Activated T-cell treated with anti-CD3 and anti-CD28 coated beads, Interleukin-2, amount 50 U/mL, for 72 hours (primary cell): ENCODE results near the gene AP1G2. TPM values are rescaled to one million over a fixed set of nuclear protein-coding genes. Genes with fewer than 3 reads are reported as not detected.
"Not testable (repeated sequence)": the region's sequence is repeated elsewhere in the genome, so short reads cannot be mapped to it uniquely, and the experiment has no call there.

Source experiments
- ATAC-seq, 2 donors: fragments of 150-1000 bp; cut with Tn5 transposase; replicated peaks in 1 of 2; 2 replicates each; pipeline ENCODE4 v1.10.0; 2021; ENCODE audit warnings: moderate library complexity in 2 of 2, mild to moderate bottlenecking in 1 of 2
- DNase-seq, 2 donors: peaks; one replicate each; pipeline ENCODE4 v3.0.0; 2021 to 2022; ENCODE audit warnings: mixed read lengths in 1 of 2
- H3K27ac Mint-ChIP-seq: one replicate; pipeline ENCODE4 v1.8.0; 2022; ENCODE audit warnings: mild to moderate bottlenecking, moderate library complexity, mixed read lengths
- H3K27me3 Mint-ChIP-seq: one replicate; pipeline ENCODE4 v1.8.0; 2022; ENCODE audit warnings: low read depth, mixed read lengths
- H3K36me3 Mint-ChIP-seq, 2 donors: one replicate each; pipeline ENCODE4 v1.8.0; 2022; ENCODE audit warnings: mixed read lengths in 2 of 2, mild to moderate bottlenecking in 1 of 2; ENCODE audit not compliant: insufficient read depth in 2 of 2
- H3K4me1 Mint-ChIP-seq: one replicate; pipeline ENCODE4 v1.8.0; 2022; ENCODE audit warnings: low read depth, mixed read lengths
- H3K4me3 Mint-ChIP-seq, 2 donors: one replicate each; pipeline ENCODE4 v1.8.0; 2022; ENCODE audit warnings: mild to moderate bottlenecking in 2 of 2, mixed read lengths in 2 of 2, moderate library complexity in 2 of 2
- H3K9me3 Mint-ChIP-seq, 2 donors: one replicate each; pipeline ENCODE4 v1.8.0; 2022; ENCODE audit warnings: mixed read lengths in 2 of 2
- total RNA-seq, 2 donors: library from RNA; stranded (reverse); gene quantifications; one replicate each; pipeline ENCODE4 v1.2.3, GENCODE V29; 2022

Gene AP1G2
- total RNA-seq, 2 donors from 2014 or later = 211 to 233 TPM

DNA sequence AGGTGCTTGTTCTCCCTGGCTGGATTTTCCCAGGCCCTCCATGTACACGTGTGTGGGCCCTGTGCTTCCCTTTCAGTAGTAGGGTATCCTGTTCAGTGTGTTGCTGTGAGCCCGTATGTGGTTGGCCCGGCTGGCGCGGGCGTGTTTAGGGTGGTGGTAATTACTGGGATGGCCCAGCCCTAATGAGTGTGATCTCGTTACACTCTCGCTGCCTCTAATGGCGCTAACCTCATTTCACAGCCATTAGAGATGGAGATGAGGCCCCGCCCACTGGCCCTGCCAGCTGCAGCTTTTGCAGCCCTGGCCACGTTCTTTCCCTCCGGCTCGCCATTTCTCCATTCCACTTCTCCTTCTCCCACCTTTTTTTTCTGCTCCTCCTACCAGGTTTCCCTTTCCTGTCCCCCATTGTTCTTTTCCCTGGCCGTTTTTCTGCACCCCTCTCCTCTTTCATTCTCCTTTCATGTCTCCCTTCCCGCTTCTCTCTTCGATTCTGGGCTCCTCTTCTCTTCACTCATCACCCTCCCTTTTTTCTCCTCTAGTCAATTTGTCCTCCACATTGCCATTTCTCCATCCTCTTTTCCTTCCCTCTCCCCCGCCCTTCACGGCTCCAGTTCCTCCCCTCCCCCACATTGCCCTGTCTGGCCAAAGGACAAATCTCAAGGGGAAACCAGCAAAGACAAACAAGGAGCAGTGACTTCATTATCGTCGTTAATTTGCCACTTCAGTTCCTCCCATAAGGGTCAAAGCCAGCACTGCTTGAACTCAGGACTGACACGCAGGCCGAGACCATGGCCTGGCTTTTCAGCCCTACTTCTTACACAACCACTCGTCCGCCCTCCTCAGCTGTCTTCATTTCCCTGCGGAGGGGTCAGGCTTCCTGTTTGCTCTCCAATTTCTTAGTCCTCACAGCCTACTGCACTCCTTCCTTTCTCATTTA is 22.8 kb downstream of the AP1G2 start:
- ATAC-seq = no peak
- Mint-ChIP-seq H3K4me1 (no peaks in the 10 kb centered on the region), H3K4me3 (no peak overlapping the region), H3K9me3 (no peaks in the 10 kb centered on the region), H3K27me3 (no peaks in the 10 kb centered on the region), H3K36me3 (no peaks in the 10 kb centered on the region), H3K27ac (no peak overlapping the region)
- no peak for DNase-seq

- no peak overlapping the region for H3K4me3 Mint-ChIP-seq
- no peaks in the 10 kb centered on the region for H3K36me3 Mint-ChIP-seq
- ATAC-seq (no peak), DNase-seq (no peak)
- no peak overlapping the region for H3K27ac Mint-ChIP-seq
- H3K27me3 Mint-ChIP-seq = no peaks in the 10 kb centered on the region
- no peaks in the 10 kb centered on the region for H3K4me1 Mint-ChIP-seq
- H3K9me3 Mint-ChIP-seq = no peaks in the 10 kb centered on the region
These were observed 24.2 kb downstream of the AP1G2 start for GRCh38 chr14:23543403-23543802.

GRCh38 chr14:23542261-23542660 is 25.3 kb downstream of the AP1G2 start:
- H3K27me3 Mint-ChIP-seq = no peaks in the 10 kb centered on the region
- DNase-seq = no peak
- no peak overlapping the region for H3K27ac Mint-ChIP-seq
- no peak for ATAC-seq
- no peak overlapping the region for H3K4me3 Mint-ChIP-seq
- H3K4me1 Mint-ChIP-seq = no peaks in the 10 kb centered on the region
- no peaks in the 10 kb centered on the region for H3K36me3 Mint-ChIP-seq
- H3K9me3 Mint-ChIP-seq = no peaks in the 10 kb centered on the region

- no peaks in the 10 kb centered on the region for H3K4me1 Mint-ChIP-seq
- ATAC-seq (no peak), DNase-seq (no peak)
- H3K4me3 Mint-ChIP-seq = no peak overlapping the region
- H3K27ac Mint-ChIP-seq = no peak overlapping the region
- H3K9me3 Mint-ChIP-seq = no peaks in the 10 kb centered on the region
- H3K36me3 Mint-ChIP-seq = no peaks in the 10 kb centered on the region
- no peaks in the 10 kb centered on the region for H3K27me3 Mint-ChIP-seq
These were observed 27.5 kb downstream of the AP1G2 start for GRCh38 chr14:23540141-23540469.

DNA sequence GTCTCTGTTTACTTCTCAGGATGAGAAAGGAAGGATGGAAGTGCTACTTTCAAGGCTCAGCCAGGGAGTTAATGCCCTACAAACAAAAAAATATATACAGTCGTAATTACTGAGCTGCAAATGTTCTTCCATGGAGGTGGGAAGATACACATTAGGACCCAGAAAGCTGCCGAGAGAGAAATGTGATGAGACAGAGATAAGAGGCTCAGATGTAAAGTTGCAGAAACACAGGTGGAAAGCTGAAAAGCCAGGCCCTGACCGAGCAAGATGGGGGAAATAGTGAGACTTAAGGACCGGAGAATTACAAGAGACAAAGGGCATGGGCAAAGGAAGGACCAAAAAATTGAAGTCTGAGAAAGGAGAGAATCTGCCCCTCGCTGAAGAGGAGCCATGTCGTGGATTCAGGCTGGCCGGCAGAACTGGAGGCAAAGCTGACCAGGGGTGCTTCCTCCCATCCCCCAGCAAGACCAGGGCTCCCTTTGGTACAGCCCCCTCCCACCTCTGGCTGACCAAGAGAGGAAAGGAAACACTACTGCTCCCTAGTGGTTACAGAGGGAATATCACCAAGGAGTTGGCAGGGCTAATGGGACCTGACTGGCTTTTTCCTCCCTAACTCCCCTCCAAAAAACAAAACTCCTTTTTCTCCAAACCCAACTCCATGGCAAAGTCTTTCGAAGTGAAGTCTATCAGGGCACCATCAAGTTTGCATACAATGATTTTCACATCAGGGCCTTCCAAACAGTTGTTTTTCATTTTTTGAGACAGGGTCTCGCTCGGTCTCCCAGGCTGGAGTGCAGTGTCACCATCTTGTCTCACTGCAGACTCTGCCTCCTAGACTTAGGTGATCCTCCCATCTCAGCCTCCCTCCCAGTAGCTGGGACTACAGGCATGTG is 28.1 kb downstream of the AP1G2 start:
- no peaks in the 10 kb centered on the region for H3K27me3 Mint-ChIP-seq
- no peak overlapping the region for H3K4me3 Mint-ChIP-seq
- no peaks in the 10 kb centered on the region for H3K4me1 Mint-ChIP-seq
- H3K27ac Mint-ChIP-seq = no peak overlapping the region
- DNase-seq (peak; percentile 35 to 39), ATAC-seq (peak; percentile 70 to 74)
- no peaks in the 10 kb centered on the region for H3K9me3 Mint-ChIP-seq
- H3K36me3 Mint-ChIP-seq = no peaks in the 10 kb centered on the region

- H3K4me1 Mint-ChIP-seq = no peaks in the 10 kb centered on the region
These were observed 28.8 kb downstream of the AP1G2 start for GRCh38 chr14:23538785-23539184.

DNA sequence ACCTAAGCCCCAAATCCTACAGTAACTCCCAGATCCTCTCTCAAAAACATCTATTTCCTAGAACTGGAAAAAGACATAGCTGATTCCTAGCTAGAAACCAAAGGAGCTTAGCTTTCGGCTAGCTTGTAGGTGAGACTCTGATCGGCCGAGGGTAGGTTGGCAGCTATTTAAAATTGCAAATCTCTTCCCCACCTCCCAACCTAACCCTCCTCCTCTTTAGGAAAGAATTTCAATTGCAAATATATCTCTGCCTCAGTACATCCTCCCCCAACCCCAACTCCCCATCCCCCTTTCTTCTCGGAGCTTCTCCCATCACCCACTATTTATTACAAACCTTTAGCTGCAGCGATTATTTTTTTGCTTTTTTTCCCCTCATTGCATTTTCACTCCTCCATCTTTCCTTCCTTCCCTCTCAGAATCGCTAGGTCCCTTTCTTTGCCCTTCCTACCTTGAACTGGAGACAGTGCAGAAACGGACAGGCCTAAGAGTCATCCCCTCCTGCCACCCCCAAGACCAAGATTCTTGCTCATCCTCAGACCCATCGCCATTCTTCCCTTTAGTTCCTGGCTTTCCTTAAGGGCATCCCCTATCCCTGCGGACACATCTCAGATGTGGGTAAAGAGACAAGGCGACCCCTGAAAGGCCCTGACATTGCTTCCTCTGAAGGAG is 29.4 kb downstream of the AP1G2 start:
- DNase-seq (no peak), ATAC-seq (no peak)
- Mint-ChIP-seq H3K4me1 (no peaks in the 10 kb centered on the region), H3K9me3 (no peaks in the 10 kb centered on the region), H3K4me3 (no peak overlapping the region), H3K36me3 (no peaks in the 10 kb centered on the region), H3K27me3 (no peaks in the 10 kb centered on the region), H3K27ac (no peak overlapping the region)

More at GRCh38 chr14:23538785-23539184, 28.8 kb downstream of the AP1G2 start:
- Mint-ChIP-seq H3K27me3 (no peaks in the 10 kb centered on the region), H3K27ac (no peak overlapping the region), H3K4me3 (no peak overlapping the region), H3K36me3 (no peaks in the 10 kb centered on the region), H3K9me3 (no peaks in the 10 kb centered on the region)
- DNase-seq (no peak), ATAC-seq (no peak)

DNA sequence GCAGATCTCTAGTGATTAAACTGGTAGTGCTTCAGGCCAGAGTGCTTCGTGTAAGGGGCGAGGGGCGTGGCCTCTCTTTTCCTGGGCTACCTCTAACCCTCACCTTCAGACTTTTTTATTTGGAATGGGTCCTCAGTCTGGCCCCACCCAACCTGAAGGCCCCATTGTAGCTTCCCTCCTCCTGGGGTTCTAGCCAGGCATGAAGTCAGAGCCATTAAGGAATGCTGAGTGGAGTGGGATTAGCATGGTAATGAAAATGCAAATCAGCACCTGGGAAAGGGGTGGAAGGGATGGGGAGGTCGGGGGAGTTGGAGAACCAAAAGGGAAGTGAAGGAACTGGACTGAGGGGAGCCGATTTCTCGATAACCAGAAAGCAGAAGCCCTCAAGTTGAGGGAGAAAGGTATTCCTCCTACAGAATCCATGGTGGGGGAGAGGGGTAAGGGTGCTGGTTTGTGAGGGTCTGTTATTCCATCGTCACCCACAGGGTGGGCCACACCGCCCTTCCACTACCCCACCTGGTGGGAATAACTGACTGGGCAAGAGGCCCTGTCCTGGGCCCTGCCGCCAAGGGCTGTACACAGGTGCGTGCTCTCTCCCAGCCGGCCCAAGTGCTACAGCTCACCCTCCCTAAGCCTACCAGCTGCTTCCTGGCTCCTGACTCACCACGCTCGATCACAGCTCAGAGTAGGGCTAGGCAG is 30.1 kb downstream of the AP1G2 start:
- H3K27me3 Mint-ChIP-seq = no peaks in the 10 kb centered on the region
- ATAC-seq (no peak), DNase-seq (no peak)
- H3K4me3 Mint-ChIP-seq = no peak overlapping the region
- H3K4me1 Mint-ChIP-seq = no peaks in the 10 kb centered on the region
- no peaks in the 10 kb centered on the region for H3K9me3 Mint-ChIP-seq
- H3K27ac Mint-ChIP-seq = no peak overlapping the region
- no peaks in the 10 kb centered on the region for H3K36me3 Mint-ChIP-seq

DNA sequence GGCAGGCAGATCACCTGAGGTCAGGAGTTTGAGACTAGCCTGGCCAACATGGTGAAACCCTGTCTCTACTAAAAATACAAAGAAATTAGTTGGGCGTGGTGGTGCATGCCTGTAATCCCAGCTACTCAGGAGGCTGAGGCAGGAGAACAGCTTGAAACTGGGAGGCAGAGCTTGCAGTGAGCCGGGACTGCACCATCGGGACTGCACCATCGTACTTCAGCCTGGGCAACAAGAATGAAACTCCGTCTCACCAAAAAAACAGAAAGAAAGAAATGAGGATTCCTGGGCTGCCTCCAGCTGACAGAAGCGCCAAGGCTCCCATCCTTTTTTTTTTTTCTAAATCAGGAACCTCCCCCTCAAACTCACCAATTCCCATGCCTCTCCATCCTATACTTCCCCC is 30.7 kb downstream of the AP1G2 start:
- H3K27ac Mint-ChIP-seq, DNase-seq, ATAC-seq, H3K27me3 Mint-ChIP-seq, H3K4me1 Mint-ChIP-seq, H3K4me3 Mint-ChIP-seq, H3K36me3 Mint-ChIP-seq, H3K9me3 Mint-ChIP-seq: not testable (repeated sequence)

DNA sequence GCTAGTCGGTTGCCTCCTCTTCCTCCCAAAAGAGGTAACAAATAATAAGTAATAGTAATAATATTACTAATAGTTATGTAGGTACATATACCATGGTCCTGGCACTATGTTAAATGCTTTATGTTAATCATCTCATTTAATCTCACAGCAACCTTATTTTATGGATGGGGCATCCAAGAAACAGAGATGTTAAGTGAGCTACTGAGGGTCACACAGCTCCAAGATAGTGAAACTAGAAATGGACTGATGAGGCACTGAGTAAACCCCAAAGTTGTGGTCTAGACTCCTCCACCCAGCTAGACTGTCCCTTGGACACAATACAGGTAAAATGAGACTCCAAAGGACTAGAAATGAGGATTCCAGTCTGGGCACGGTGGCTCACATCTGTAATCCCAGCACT is 31.1 kb downstream of the AP1G2 start:
- H3K9me3 Mint-ChIP-seq = no peaks in the 10 kb centered on the region
- H3K27me3 Mint-ChIP-seq = no peaks in the 10 kb centered on the region
- no peaks in the 10 kb centered on the region for H3K36me3 Mint-ChIP-seq
- DNase-seq (no peak), ATAC-seq (no peak)
- no peaks in the 10 kb centered on the region for H3K4me1 Mint-ChIP-seq
- H3K27ac Mint-ChIP-seq = no peak overlapping the region
- H3K4me3 Mint-ChIP-seq = no peak overlapping the region

DNA sequence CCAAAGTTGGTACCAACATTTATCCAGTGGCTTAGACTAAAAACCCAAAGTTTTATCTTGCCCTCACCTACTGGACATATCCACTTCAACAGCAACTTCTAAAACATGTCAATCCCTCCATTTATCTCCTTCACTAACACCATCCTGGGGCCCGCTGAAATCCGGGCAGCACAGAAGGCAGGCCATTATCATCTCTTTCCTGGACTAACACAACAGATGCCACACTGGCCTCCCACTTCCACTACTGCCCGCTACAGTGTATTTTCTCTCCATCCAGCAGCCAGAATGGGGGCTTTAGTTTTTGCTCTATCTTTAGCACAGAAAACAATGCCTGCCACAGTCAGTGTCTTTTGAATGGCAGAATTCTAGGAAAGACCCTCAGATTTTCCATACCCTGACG is 31.6 kb downstream of the AP1G2 start:
- no peaks in the 10 kb centered on the region for H3K36me3 Mint-ChIP-seq

DNA sequence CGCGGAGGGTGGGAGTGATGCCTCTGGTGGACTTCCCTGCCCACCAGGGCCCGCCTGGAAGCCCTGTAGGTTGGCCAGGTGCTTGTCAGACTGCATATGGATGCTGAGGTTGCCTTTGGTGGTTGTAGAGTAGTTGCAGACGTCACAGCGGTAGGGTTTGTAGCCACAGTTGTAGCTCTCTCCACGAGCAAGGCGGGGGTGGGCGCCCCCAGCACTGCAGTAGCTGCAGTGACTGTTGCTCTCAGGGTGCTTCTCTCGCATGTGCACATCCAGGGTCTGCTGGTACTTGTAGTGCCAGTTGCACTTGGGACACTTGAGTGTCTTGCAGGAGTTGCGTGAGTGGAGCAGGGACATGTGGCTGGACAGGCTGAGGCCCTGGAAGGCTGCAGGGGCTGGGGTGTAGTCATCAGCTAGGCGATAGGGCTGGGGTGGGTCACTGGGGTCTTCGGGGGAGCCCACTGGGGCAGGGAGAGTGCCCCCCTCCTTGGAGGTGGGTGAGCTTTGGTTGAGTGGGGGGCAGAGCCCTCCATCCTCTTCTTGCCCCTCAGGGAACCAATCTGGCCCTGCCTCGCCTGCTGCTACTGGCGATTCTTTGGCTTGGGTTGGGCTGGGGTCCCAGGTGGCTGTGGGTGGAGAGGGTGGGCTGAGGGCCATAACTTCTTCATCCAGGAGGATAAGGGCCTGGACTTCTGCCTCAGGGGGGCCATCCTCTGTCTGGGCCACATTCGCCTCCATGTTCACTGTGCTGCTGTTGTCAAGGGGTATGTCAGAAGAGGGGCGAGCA is 33.7 kb downstream of the AP1G2 start:
- peaks cover 6% of the 10 kb centered on the region for H3K4me1 Mint-ChIP-seq
- no peaks in the 10 kb centered on the region for H3K36me3 Mint-ChIP-seq
- DNase-seq (no peak), ATAC-seq (no peak)
- no peak overlapping the region for H3K4me3 Mint-ChIP-seq
- no peaks in the 10 kb centered on the region for H3K27me3 Mint-ChIP-seq
- H3K27ac Mint-ChIP-seq = no peak overlapping the region
- H3K9me3 Mint-ChIP-seq = no peaks in the 10 kb centered on the region

More for the DNA sequence above, 31.6 kb downstream of the AP1G2 start:
- Mint-ChIP-seq H3K27me3 (no peaks in the 10 kb centered on the region), H3K4me1 (peaks cover 2% of the 10 kb centered on the region), H3K9me3 (no peaks in the 10 kb centered on the region), H3K27ac (no peak overlapping the region), H3K4me3 (no peak overlapping the region)
- DNase-seq (no peak), ATAC-seq (no peak)
